Measurements from ENCODE around the gene C1QTNF5. TPM values are rescaled to one million over a fixed set of nuclear protein-coding genes. Genes with fewer than 3 reads are reported as not detected.

The C1QTNF5 gene
- total RNA-seq, 1 experiment from 2014 or later, result not detected

GRCh38 chr11:119377961-119378667 lies 37.4 kb upstream of the C1QTNF5 start:
- Histone ChIP-seq H3K27me3 (ENCODE audit: insufficient read depth, low read length) (no peaks in the 10 kb centered on the region), H3K9me3 (ENCODE audit: control insufficient read depth in 1 of 2, insufficient read depth in 1 of 2, low read depth in 1 of 2, low read length in 2 of 2) (no peaks in the 10 kb centered on the region), H3K27ac (ENCODE audit: low read depth, low read length) (no peak overlapping the region), H3K4me2 (ENCODE audit: low read length) (0 out of 2 replicates have a peak overlapping the region, but pooled peaks have one; percentile 8), H3K9me2 (ENCODE audit: insufficient read depth) (no peaks in the 10 kb centered on the region), H4K20me1 (ENCODE audit: insufficient read depth) (no peaks in the 10 kb centered on the region), H3K4me3 (replicated peaks in 1 of 2; ENCODE audit: low read depth in 1 of 2, low read length in 2 of 2) (no peak overlapping the region), H3K9ac (ENCODE audit: low read length) (no peak overlapping the region), H3K79me2 (ENCODE audit: insufficient read depth, low read length) (no peaks in the 10 kb centered on the region), H2AFZ (ENCODE audit: low read depth, low read length, poor library complexity, severe bottlenecking) (no peak overlapping the region), H3K36me3 (ENCODE audit: control insufficient read depth in 1 of 2, insufficient read depth in 2 of 2, low read length in 2 of 2) (no peaks in the 10 kb centered on the region), H3K4me1 (ENCODE audit: control insufficient read depth in 1 of 2, insufficient read depth in 2 of 2, low read length in 2 of 2) (peaks cover 6 to 36% of the 10 kb centered on the region in 2 experiments; a peak in 3 of 4 replicates)
- ChIA-PET RAD21 (ENCODE audit: low non-redundant PET in 1 of 2, low total read pairs in 2 of 2, uncharacterized antibody in 2 of 2, unreplicated experiment in 2 of 2) (no interaction called here), CTCF (interaction anchor here (0.7 kb wide), 1 partner anchor 22 kb away, joined by 3 read pairs; no protein-coding TSS in a partner anchor), POLR2A (no interaction called here)
- no TSS peak for BruUV-seq (replicated peaks)
- DNase-seq (ENCODE audit: low read depth, low spot score), result no peak
- intact Hi-C loops (cut with micrococcal nuclease), result no loop called here
- TF ChIP-seq ZNF274 (IDR thresholded peaks at IDR 0.05; ENCODE audit: low read depth, low read length) (no peak), SIN3A (IDR thresholded peaks at IDR 0.05; ENCODE audit: low read depth) (no peak), POLR2A (IDR thresholded peaks at IDR 0.05; ENCODE audit: borderline replicate concordance, extremely low read depth, insufficient read depth, insufficient read length) (no peak), ELF1 (IDR thresholded peaks at IDR 0.05; ENCODE audit: borderline replicate concordance, low read depth) (no peak), CTCF (IDR thresholded peaks at IDR 0.05 in 2 of 3, conservative IDR thresholded peaks at IDR 0.05 in 1 of 3; ENCODE audit: borderline replicate concordance in 1 of 3, insufficient read depth in 1 of 3, low read depth in 2 of 3, low read length in 2 of 3) (no peak), FOSL1 (IDR thresholded peaks at IDR 0.05; ENCODE audit: low read depth) (no peak), SRF (IDR thresholded peaks at IDR 0.05; ENCODE audit: low read depth) (no peak), REST (IDR thresholded peaks at IDR 0.05; ENCODE audit: low read depth) (no peak), TCF7L2 (IDR thresholded peaks at IDR 0.05; ENCODE audit: borderline replicate concordance, extremely low read depth, insufficient read depth, insufficient read length) (no peak), CBX3 (IDR thresholded peaks at IDR 0.05; ENCODE audit: low read depth) (no peak), POLR2AphosphoS5 (IDR thresholded peaks at IDR 0.05; ENCODE audit: low read depth, low read length) (no peak), ATF3 (IDR thresholded peaks at IDR 0.05) (no peak), YY1 (IDR thresholded peaks at IDR 0.05; ENCODE audit: extremely low read depth, insufficient replicate concordance, low read depth, low read length) (no peak), SP1 (IDR thresholded peaks at IDR 0.05; ENCODE audit: low read depth) (no peak), EGR1 (IDR thresholded peaks at IDR 0.05; ENCODE audit: low read depth) (no peak), EZH2phosphoT487 (IDR thresholded peaks at IDR 0.05; ENCODE audit: borderline replicate concordance) (no peak), MAX (IDR thresholded peaks at IDR 0.05) (no peak), JUND (IDR thresholded peaks at IDR 0.05) (no peak), RAD21 (IDR thresholded peaks at IDR 0.05; ENCODE audit: low read depth) (no peak), ZFX (IDR thresholded peaks at IDR 0.05) (no peak)
- no peak for ATAC-seq
